ENCODE measurements around the gene EIF5B. TPM values are rescaled to one million over a fixed set of nuclear protein-coding genes. Genes with fewer than 3 reads are reported as not detected.
"Not testable (repeated sequence)": the region's sequence is repeated elsewhere in the genome, so short reads cannot be mapped to it uniquely, and the experiment has no call there.

Gene EIF5B
- polyA plus RNA-seq, 3 donors from 2014 or later = 2.8 to 14.3 (median 2.9) TPM

GRCh38 chr2:99345446-99345845, 8.3 kb downstream of the EIF5B start:
- H3K27me3 Mint-ChIP-seq (ENCODE audit: low read depth in 3 of 3); H3K9me3 Mint-ChIP-seq; DNase-seq; H3K4me3 Mint-ChIP-seq; H3K36me3 Mint-ChIP-seq: not testable (repeated sequence)
- Mint-ChIP-seq H3K27ac (peak overlapping the region in 1 of 6 donors; percentile 29), H3K4me1 (peaks cover 25 to 62% of the 10 kb centered on the region in 2 donors)

GRCh38 chr2:99346218-99346617, 9.0 kb downstream of the EIF5B start:
- Mint-ChIP-seq H3K9me3 (no peaks in the 10 kb centered on the region), H3K27ac (peak overlapping the region in 1 of 6 donors; percentile 29), H3K36me3 (no peaks in the 10 kb centered on the region), H3K27me3 (ENCODE audit: low read depth in 3 of 3) (peaks cover 0 to 2% (median 1%) of the 10 kb centered on the region in 3 donors), H3K4me3 (no peak overlapping the region), H3K4me1 (peaks cover 29 to 64% of the 10 kb centered on the region in 2 donors)
- DNase-seq = no peak

- H3K27me3 Mint-ChIP-seq (ENCODE audit: low read depth in 3 of 3) = peaks cover 0 to 1% (median under 1%) of the 10 kb centered on the region in 3 donors
- H3K36me3 Mint-ChIP-seq = no peaks in the 10 kb centered on the region
- no peak overlapping the region for H3K4me3 Mint-ChIP-seq
- H3K4me1 Mint-ChIP-seq = peaks cover 30 to 60% of the 10 kb centered on the region in 2 donors
- DNase-seq = no peak
- H3K27ac Mint-ChIP-seq = peak overlapping the region in 4 of 6 donors; percentile 0 to 26 (median 12)
- H3K9me3 Mint-ChIP-seq = no peaks in the 10 kb centered on the region
Observed at GRCh38 chr2:99348173-99348572, 11.0 kb downstream of the EIF5B start.

DNA sequence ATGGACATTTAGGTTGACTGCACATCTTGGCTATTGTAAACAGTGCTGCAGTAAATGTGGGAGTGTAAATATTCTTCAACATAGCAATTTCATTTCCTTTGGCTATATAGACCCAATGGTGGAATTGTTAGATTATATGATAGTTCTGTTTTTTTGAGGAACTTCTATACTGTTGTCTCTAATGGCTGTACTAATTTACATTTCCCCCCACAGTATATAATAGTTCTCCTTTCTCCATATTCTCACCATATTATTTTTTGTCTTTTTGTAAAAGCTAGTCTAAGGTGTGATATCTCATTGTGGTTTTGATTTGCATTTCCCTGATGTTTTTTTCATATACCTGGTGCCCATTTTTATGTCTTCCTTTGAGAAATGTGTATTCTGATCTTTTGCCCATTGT, 13.0 kb downstream of the EIF5B start:
- no peak for DNase-seq
- no peaks in the 10 kb centered on the region for H3K9me3 Mint-ChIP-seq
- peak overlapping the region in 1 of 6 donors; percentile 4 for H3K27ac Mint-ChIP-seq
- H3K4me3 Mint-ChIP-seq = peak overlapping the region in 1 of 5 donors; percentile 9
- peaks cover 36 to 62% of the 10 kb centered on the region in 2 donors for H3K4me1 Mint-ChIP-seq
- H3K36me3 Mint-ChIP-seq = no peaks in the 10 kb centered on the region
- peaks cover 0 to 1% (median 0%) of the 10 kb centered on the region in 3 donors for H3K27me3 Mint-ChIP-seq (ENCODE audit: low read depth in 3 of 3)

GRCh38 chr2:99354070-99354469, 16.9 kb downstream of the EIF5B start:
- H3K27ac Mint-ChIP-seq = peak overlapping the region in 1 of 6 donors; percentile 18
- no peak for DNase-seq
- H3K27me3 Mint-ChIP-seq (ENCODE audit: low read depth in 3 of 3) = peaks cover 0 to 1% (median 0%) of the 10 kb centered on the region in 3 donors
- peaks cover 30 to 54% of the 10 kb centered on the region in 2 donors for H3K4me1 Mint-ChIP-seq
- H3K36me3 Mint-ChIP-seq = no peaks in the 10 kb centered on the region
- no peaks in the 10 kb centered on the region for H3K9me3 Mint-ChIP-seq
- H3K4me3 Mint-ChIP-seq = no peak overlapping the region

DNA sequence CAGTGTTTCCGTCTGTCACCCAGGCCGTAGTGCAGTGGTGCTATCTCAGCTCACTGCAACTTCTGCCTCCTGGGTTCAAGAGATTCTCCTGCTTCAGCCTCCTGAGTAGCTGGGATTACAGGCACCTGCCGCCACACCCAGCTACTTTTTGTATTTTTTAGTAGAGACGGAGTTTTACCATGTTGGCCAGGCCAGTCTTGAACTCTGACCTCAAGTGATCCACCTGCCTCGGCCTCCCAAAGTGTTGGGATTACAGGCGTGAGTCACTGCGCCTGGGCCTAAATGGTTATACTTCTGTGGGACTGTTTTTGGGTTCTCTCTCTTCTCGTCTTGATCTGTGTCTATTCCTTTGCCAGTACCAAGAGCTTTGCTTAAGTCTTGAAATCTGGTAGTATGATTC, 17.6 kb downstream of the EIF5B start:
- H3K4me1 Mint-ChIP-seq = peaks cover 26 to 48% of the 10 kb centered on the region in 2 donors
- not testable (repeated sequence) for H3K27me3 Mint-ChIP-seq (ENCODE audit: low read depth in 3 of 3); H3K36me3 Mint-ChIP-seq; DNase-seq; H3K4me3 Mint-ChIP-seq; H3K9me3 Mint-ChIP-seq; H3K27ac Mint-ChIP-seq

GRCh38 chr2:99356853-99357252, 19.7 kb downstream of the EIF5B start:
- DNase-seq = no peak
- H3K27ac Mint-ChIP-seq = no peak overlapping the region
- peaks cover 5 to 12% (median 6%) of the 10 kb centered on the region in 3 donors for H3K36me3 Mint-ChIP-seq
- H3K4me1 Mint-ChIP-seq = peaks cover 13 to 42% of the 10 kb centered on the region in 2 donors
- H3K27me3 Mint-ChIP-seq (ENCODE audit: low read depth in 3 of 3) = no peaks in the 10 kb centered on the region
- H3K9me3 Mint-ChIP-seq = no peaks in the 10 kb centered on the region
- no peak overlapping the region for H3K4me3 Mint-ChIP-seq

GRCh38 chr2:99365661-99366060, 28.5 kb downstream of the EIF5B start:
- Mint-ChIP-seq H3K4me3 (no peak overlapping the region), H3K9me3 (no peaks in the 10 kb centered on the region), H3K4me1 (peaks cover 0 to 6% of the 10 kb centered on the region in 2 donors), H3K27ac (no peak overlapping the region), H3K27me3 (ENCODE audit: low read depth in 3 of 3) (no peaks in the 10 kb centered on the region), H3K36me3 (peaks cover 9 to 58% (median 28%) of the 10 kb centered on the region in 3 donors)
- DNase-seq = no peak

- H3K27me3 Mint-ChIP-seq (ENCODE audit: low read depth in 3 of 3); H3K27ac Mint-ChIP-seq; H3K4me1 Mint-ChIP-seq; H3K4me3 Mint-ChIP-seq; DNase-seq; H3K9me3 Mint-ChIP-seq: not testable (repeated sequence)
- H3K36me3 Mint-ChIP-seq = peaks cover 24 to 66% (median 37%) of the 10 kb centered on the region in 3 donors
Observed at GRCh38 chr2:99368854-99369253, 31.7 kb downstream of the EIF5B start.

DNA sequence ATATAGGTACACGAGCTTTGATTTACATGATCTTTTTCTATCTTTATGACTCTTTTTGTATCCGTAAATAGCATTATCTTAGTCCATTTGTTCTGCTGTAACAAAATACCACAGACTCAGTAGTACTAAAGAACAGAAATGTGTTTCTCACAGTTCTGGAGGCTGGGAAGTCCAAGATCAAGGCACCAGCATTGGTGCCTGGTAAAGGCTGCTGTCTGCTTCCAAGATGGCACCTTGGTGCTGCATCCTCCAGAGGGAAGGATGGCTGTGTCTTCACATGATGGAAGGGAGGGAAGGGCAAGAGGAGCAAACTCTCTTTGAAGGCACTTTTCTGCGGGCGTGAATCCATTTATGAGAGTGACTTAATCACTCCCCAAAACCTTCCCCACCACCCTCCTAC, 36.0 kb downstream of the EIF5B start:
- H3K27ac Mint-ChIP-seq = no peak overlapping the region
- peaks cover 44 to 72% (median 46%) of the 10 kb centered on the region in 3 donors for H3K36me3 Mint-ChIP-seq
- no peaks in the 10 kb centered on the region for H3K9me3 Mint-ChIP-seq

DNA sequence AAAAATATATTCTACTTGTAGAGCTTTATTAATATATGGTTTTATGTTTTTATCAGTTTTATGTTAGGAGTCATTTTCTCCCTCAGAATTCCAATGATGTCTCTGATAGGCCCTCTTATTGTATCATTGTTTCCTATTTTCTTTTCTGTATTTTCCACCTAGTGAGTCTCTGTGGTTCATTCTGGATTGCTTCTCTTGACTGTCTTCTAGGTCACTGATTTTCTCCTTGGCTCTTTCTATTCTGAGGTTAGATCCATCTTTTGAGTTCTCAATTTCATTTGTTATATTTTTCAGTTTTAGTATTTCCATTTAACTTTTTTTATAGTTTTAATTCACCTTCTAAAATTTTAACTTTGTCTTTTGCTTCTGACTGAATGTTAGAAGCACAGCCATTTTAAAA, 37.6 kb downstream of the EIF5B start:
- no peak for DNase-seq
- Mint-ChIP-seq H3K4me3 (no peak overlapping the region), H3K27ac (no peak overlapping the region), H3K4me1 (no peaks in the 10 kb centered on the region), H3K27me3 (ENCODE audit: low read depth in 3 of 3) (no peaks in the 10 kb centered on the region), H3K9me3 (no peaks in the 10 kb centered on the region), H3K36me3 (peaks cover 44 to 65% (median 53%) of the 10 kb centered on the region in 3 donors)

More for the DNA sequence above, 36.0 kb downstream of the EIF5B start:
- no peaks in the 10 kb centered on the region for H3K4me1 Mint-ChIP-seq
- H3K4me3 Mint-ChIP-seq = no peak overlapping the region
- DNase-seq = no peak
- no peaks in the 10 kb centered on the region for H3K27me3 Mint-ChIP-seq (ENCODE audit: low read depth in 3 of 3)

- Mint-ChIP-seq H3K27ac (peak overlapping the region in 1 of 6 donors; percentile 60), H3K4me1 (no peaks in the 10 kb centered on the region), H3K9me3 (no peaks in the 10 kb centered on the region), H3K4me3 (peak overlapping the region in 1 of 5 donors; percentile 12), H3K27me3 (ENCODE audit: low read depth in 3 of 3) (no peaks in the 10 kb centered on the region), H3K36me3 (peaks cover 49 to 75% (median 53%) of the 10 kb centered on the region in 3 donors)
- DNase-seq = no peak
Observed at GRCh38 chr2:99376254-99376864, 39.2 kb downstream of the EIF5B start.

DNA sequence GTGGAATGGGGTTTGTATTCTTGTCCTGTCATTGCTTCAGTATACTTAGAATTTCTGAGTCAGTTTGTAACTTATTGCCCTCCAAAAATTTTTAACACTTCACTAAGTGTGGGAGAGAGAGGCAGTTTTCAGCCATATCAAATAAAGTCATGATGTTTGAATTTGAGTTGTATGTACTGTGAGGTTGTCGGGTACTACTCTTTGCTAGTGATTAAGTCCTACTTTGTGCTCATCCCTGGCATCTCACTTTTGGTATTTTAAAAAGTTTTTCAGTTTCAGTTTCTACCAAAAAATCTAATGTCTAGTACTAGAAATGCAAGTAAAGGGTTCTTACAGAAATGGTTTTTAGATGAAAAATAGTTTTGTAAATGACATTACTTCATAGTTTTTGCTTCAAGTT, 40.7 kb downstream of the EIF5B start:
- peaks cover 40 to 69% (median 42%) of the 10 kb centered on the region in 3 donors for H3K36me3 Mint-ChIP-seq
- no peaks in the 10 kb centered on the region for H3K27me3 Mint-ChIP-seq (ENCODE audit: low read depth in 3 of 3)
- no peak for DNase-seq
- H3K27ac Mint-ChIP-seq = no peak overlapping the region
- no peak overlapping the region for H3K4me3 Mint-ChIP-seq
- no peaks in the 10 kb centered on the region for H3K4me1 Mint-ChIP-seq
- no peaks in the 10 kb centered on the region for H3K9me3 Mint-ChIP-seq

- Mint-ChIP-seq H3K4me1 (no peaks in the 10 kb centered on the region), H3K27me3 (ENCODE audit: low read depth in 3 of 3) (no peaks in the 10 kb centered on the region), H3K4me3 (no peak overlapping the region), H3K27ac (peak overlapping the region in 1 of 6 donors; percentile 43), H3K36me3 (peaks cover 26 to 56% (median 28%) of the 10 kb centered on the region in 3 donors), H3K9me3 (no peaks in the 10 kb centered on the region)
- DNase-seq = no peak
Observed at GRCh38 chr2:99380376-99381010, 43.3 kb downstream of the EIF5B start.
